Prostate gland (tissue), 2 donors: ENCODE results near the gene LRRC36. TPM values are rescaled to one million over a fixed set of nuclear protein-coding genes. Genes with fewer than 3 reads are reported as not detected.
"Not testable (repeated sequence)": the region's sequence is repeated elsewhere in the genome, so short reads cannot be mapped to it uniquely, and the experiment has no call there.

ENCODE experiments used
- DNase-seq: peaks from one replicate; pipeline ENCODE4 v3.0.0-alpha.2; 2019; ENCODE audit warnings: low spot score
- H3K27ac ChIP-seq, 2 donors: fragments of 200-600 bp; sonication (generic); 2 replicates each; pipeline ENCODE4 v1.5.1; 2017 to 2019
- H3K27me3 ChIP-seq: fragments of 200-600 bp; sonication (generic); replicated peaks from 2 replicates; pipeline ENCODE4 v1.5.1; 2019; ENCODE audit not compliant: insufficient read depth
- H3K36me3 ChIP-seq, 2 donors: fragments of 200-600 bp; sonication (generic); 1 replicate in 1 of 2; 2 replicates in 1 of 2; pipeline versions ENCODE4 v1.5.1 to v1.8.1; 2017 to 2019
- H3K4me1 ChIP-seq: fragments of 200-600 bp; sonication (generic); replicated peaks from 2 replicates; pipeline ENCODE4 v1.5.1; 2019
- H3K4me3 ChIP-seq, 2 donors: fragments of 200-600 bp; sonication (generic); 2 replicates each; pipeline ENCODE4 v1.5.1; 2017 to 2019
- H3K9me3 ChIP-seq: fragments of 200-600 bp; sonication (generic); 2 replicates; pipeline ENCODE4 v1.5.1; 2017
- POLR2A ChIP-seq: fragments of 450-650 bp; IDR thresholded peaks from one replicate; pipeline ENCODE4 v1.6.1; 2016; ENCODE audit warnings: antibody characterized with exemption, mild to moderate bottlenecking
- POLR2AphosphoS5 ChIP-seq: sonication (generic); formaldehyde crosslinking; IDR thresholded peaks from one replicate; pipeline ENCODE4 v1.6.1; 2017; ENCODE audit warnings: antibody characterized with exemption
- WGBS: methylation state at CpG from one replicate; pipeline ENCODE4 v1.1.5; 2018; 5-methylcytosine and 5-hydroxymethylcytosine counted together
- intact Hi-C: fragments of 100-400 bp; cut with DNase I; formaldehyde crosslinking; loops from one replicate; pipeline ENCODE4 v1.14.2; 2022
- total RNA-seq, 2 donors: library from RNA; depleted of rRNA; stranded (reverse); fragments of >200 nt; gene quantifications; one replicate each; pipeline ENCODE4 v1.1.0, GENCODE V29; 2016
- TF ChIP-seq, protein P1 (sequence below), 4 experiments: fragments of 200-600 bp in 2 of 4; fragments of 450-650 bp in 2 of 4; sonication (generic) in 2 of 4; IDR thresholded peaks; 1 replicate in 3 of 4; 2 replicates in 1 of 4; pipeline ENCODE4 v1.5.1; 2016 to 2019; ENCODE audit warnings: antibody characterized with exemption in 4 of 4, mild to moderate bottlenecking in 2 of 4, moderate library complexity in 2 of 4

The LRRC36 gene
- total RNA-seq, 2 donors from 2014 or later, result 4.6 TPM; not detected in 1

DNA sequence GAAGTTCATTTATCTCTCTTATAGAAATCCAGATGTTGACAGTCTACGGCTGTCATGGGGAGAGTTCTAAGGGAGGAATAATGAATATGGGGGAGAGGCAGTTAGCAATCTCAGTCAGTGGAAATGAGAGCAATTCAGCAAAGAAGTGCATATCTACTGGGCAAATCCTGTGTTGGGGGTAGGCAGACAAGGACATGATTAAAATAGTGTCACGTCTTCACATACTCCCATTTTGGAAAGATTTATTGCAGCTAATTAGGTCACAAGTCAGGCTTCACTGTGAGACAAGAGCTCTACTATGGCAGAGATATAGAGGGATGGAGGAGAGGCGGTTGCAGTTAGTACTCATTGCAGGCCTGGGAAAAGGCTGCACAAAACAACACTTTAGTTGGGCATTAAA, 29.8 kb downstream of the LRRC36 start:
- Histone ChIP-seq H3K36me3 (no peaks in the 10 kb centered on the region), H3K9me3 (no peaks in the 10 kb centered on the region), H3K27ac (no peak overlapping the region), H3K4me3 (no peak overlapping the region), H3K27me3 (no peaks in the 10 kb centered on the region), H3K4me1 (no peaks in the 10 kb centered on the region)
- intact Hi-C loops, result no loop called here
- no peak for DNase-seq
- TF ChIP-seq, protein P1, sequence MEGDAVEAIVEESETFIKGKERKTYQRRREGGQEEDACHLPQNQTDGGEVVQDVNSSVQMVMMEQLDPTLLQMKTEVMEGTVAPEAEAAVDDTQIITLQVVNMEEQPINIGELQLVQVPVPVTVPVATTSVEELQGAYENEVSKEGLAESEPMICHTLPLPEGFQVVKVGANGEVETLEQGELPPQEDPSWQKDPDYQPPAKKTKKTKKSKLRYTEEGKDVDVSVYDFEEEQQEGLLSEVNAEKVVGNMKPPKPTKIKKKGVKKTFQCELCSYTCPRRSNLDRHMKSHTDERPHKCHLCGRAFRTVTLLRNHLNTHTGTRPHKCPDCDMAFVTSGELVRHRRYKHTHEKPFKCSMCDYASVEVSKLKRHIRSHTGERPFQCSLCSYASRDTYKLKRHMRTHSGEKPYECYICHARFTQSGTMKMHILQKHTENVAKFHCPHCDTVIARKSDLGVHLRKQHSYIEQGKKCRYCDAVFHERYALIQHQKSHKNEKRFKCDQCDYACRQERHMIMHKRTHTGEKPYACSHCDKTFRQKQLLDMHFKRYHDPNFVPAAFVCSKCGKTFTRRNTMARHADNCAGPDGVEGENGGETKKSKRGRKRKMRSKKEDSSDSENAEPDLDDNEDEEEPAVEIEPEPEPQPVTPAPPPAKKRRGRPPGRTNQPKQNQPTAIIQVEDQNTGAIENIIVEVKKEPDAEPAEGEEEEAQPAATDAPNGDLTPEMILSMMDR (IDR thresholded peaks at IDR 0.05), result no peak
- TF ChIP-seq POLR2AphosphoS5, result no peak
- no peak for TF ChIP-seq POLR2A
- WGBS, result 80% methylated on average over 3 of the region's 3 CpGs

DNA sequence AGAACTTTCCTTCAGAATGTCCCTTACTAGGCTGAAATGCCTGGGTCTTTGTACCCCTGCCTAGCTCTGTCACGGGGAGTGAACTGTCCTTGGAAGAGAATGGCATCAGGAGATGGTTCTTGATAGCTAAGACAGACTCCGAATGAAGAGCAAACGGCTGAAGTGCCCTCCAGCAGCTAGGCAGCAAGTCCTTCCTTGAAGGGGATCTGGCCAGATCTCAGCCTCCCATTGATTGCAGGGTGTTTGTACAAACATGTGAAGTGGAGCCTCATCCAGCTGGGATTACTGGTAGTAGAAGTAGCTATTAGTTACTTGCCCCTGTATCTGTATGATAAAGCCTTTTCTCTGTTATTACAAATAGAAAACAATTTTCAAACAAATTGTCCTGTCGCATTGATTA, 30.9 kb downstream of the LRRC36 start:
- no peaks in the 10 kb centered on the region for H3K36me3 ChIP-seq
- H3K9me3 ChIP-seq, result no peaks in the 10 kb centered on the region
- no peak for DNase-seq
- H3K4me1 ChIP-seq, result no peaks in the 10 kb centered on the region
- no peak for TF ChIP-seq POLR2A
- TF ChIP-seq POLR2AphosphoS5, result no peak
- TF ChIP-seq, protein P1 (IDR thresholded peaks at IDR 0.05), result no peak
- 55% methylated on average over 4 of the region's 4 CpGs for whole genome bisulfite sequencing
- no peaks in the 10 kb centered on the region for H3K27me3 ChIP-seq
- intact Hi-C loops, result no loop called here
- H3K4me3 ChIP-seq, result no peak overlapping the region
- no peak overlapping the region for H3K27ac ChIP-seq

DNA sequence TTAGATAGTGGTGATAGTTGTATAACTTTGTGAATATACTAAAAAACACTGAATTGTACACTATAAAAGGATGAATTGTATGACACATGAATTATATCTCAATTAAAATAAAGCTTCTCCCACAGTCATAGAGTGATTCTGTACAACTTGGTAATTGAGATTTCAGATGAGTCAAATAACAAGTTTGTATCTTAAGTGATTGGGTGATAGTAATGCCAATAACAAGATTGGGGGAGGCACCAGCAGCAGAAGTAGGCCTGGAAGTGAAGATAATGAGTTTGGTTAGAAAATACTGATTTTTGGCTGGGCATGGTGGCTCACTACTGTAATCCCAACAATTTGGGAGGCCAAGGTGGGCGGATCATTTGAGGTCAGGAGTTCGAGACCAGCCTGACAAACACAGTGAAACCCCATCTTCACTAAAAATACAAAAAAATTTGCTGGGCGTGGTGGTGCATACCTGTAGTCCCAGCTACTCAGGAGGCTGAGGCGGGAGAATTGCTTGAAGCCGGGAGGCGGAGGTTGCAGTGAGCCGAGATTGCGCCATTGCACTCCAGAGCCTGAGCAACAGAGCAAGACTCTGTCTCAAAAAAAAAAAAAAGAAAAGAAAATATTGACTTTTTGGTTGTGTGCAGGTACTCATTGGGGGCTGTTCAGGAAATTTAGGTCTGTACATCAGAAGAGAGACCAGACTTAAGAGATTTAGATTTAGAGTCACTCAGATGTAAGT, 33.1 kb downstream of the LRRC36 start:
- H3K27me3 ChIP-seq, H3K4me3 ChIP-seq, H3K27ac ChIP-seq, intact Hi-C loops, H3K4me1 ChIP-seq, DNase-seq, H3K36me3 ChIP-seq, H3K9me3 ChIP-seq: not testable (repeated sequence)
- WGBS, result 97% methylated on average over 8 of the region's 8 CpGs

DNA sequence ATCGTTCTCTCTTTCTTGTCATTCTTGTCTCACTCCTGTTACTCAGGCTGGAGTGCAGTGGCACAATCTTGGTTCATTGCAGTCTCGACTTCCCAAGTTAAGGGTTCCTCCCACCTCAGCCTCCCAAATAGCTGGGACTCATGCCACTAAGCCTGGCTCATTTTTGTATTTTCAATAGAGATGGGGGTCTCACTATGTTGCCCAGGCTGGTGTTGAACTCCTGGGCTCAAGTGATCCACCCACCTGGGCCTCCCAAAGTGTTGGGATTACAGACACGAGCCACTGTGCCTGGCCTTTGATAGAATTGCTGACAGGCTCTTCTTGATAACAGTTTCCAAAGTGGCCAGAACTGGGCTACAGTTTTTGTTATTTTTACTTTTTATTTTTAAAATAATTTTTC, 34.4 kb downstream of the LRRC36 start:
- no peak overlapping the region for H3K27ac ChIP-seq

DNA sequence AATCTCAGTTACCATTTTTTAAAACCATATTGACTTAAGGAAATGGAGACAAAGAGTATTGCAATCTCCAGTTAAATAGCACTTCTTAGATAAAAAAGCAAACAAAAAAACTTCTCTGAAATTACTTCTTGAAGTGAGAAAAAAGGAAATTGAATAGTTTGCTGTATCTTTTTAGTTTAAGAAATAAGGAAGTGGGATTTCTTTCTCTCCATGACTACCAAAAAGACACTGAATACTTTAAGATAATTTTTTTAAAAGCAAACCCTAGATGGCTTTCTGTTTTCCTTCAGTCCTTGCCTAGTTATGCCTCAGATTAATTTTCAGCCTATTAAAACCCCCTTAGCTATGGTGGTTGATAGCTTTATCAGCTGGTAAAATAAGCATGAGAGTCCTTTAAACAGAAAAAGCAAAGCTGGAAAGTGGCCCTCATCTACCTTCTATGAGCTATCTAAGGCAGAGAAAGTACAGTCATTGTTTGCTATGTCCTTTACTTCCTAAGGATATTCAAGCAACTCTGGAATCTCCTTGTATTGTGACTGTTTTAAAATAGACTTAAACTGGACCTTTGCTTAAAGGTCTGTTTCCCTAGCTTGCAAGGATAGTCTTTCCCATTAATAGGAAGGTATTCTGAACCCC, 38.1 kb downstream of the LRRC36 start:
- intact Hi-C loops, result no loop called here
- H3K27ac ChIP-seq, result no peak overlapping the region
- no peaks in the 10 kb centered on the region for H3K9me3 ChIP-seq
- DNase-seq, result no peak
- no peaks in the 10 kb centered on the region for H3K36me3 ChIP-seq
- H3K4me3 ChIP-seq, result no peak overlapping the region
- no peaks in the 10 kb centered on the region for H3K4me1 ChIP-seq
- TF ChIP-seq, protein P1 (IDR thresholded peaks at IDR 0.05), result no peak
- TF ChIP-seq POLR2A, result no peak
- TF ChIP-seq POLR2AphosphoS5, result no peak
- H3K27me3 ChIP-seq, result no peaks in the 10 kb centered on the region

More for the DNA sequence above, 34.4 kb downstream of the LRRC36 start:
- no peak for DNase-seq
- TF ChIP-seq, protein P1 (IDR thresholded peaks at IDR 0.05), result no peak
- TF ChIP-seq POLR2A, result no peak
- Histone ChIP-seq H3K27me3 (no peaks in the 10 kb centered on the region), H3K4me3 (no peak overlapping the region), H3K9me3 (no peaks in the 10 kb centered on the region), H3K36me3 (no peaks in the 10 kb centered on the region), H3K4me1 (no peaks in the 10 kb centered on the region)
- 94% methylated on average over 3 of the region's 3 CpGs for WGBS
- intact Hi-C loops, result no loop called here
